HG03439 (cell line): ENCODE results near the gene TMEM138.
"Not testable (repeated sequence)": the region's sequence is repeated elsewhere in the genome, so short reads cannot be mapped to it uniquely, and the experiment has no call there.

ENCODE experiments used
- ATAC-seq: cut with Tn5 transposase; IDR thresholded peaks from one replicate; pipeline ENCODE4 v1.9.1; 2021; ENCODE audit warnings: mild to moderate bottlenecking, moderate library complexity; ENCODE audit not compliant: unreplicated experiment

The TMEM138 gene

GRCh38 chr11:61362542-61362875, 335 bp downstream of the TMEM138 start:
- ATAC-seq: peak; percentile 0

DNA sequence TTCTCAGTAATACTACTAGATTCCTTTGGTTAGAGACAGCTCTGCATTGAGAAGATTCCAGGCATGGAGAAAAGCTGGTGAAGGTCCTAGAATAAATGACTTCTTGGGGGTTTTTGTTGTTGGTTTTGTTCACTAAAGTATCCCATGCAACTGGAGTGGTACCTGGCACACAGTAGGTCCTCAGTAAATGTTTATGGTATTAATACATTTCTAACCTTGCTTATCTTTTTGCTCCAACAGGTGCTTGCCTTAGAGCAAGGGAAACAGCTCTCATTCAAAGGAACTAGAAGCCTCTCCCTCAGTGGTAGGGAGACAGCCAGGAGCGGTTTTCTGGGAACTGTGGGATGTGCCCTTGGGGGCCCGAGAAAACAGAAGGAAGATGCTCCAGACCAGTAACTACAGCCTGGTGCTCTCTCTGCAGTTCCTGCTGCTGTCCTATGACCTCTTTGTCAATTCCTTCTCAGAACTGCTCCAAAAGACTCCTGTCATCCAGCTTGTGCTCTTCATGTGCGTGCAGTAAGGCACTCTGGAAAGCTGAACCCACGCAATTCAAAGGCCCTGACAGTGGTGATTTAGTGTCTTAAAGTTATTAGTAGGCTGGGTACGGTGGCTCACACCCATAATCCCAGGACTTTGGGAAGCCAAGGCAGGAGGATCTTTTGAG, 2.0 kb downstream of the TMEM138 start:
- no peak for ATAC-seq

GRCh38 chr11:61367406-61367805, 5.2 kb downstream of the TMEM138 start:
- ATAC-seq: no peak

DNA sequence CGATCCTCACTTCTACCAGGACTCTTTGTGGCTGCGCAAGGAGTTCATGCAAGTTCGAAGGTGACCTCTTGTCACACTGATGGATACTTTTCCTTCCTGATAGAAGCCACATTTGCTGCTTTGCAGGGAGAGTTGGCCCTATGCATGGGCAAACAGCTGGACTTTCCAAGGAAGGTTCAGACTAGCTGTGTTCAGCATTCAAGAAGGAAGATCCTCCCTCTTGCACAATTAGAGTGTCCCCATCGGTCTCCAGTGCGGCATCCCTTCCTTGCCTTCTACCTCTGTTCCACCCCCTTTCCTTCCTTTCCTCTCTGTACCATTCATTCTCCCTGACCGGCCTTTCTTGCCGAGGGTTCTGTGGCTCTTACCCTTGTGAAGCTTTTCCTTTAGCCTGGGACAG, 6.5 kb downstream of the TMEM138 start:
- ATAC-seq: no peak

DNA sequence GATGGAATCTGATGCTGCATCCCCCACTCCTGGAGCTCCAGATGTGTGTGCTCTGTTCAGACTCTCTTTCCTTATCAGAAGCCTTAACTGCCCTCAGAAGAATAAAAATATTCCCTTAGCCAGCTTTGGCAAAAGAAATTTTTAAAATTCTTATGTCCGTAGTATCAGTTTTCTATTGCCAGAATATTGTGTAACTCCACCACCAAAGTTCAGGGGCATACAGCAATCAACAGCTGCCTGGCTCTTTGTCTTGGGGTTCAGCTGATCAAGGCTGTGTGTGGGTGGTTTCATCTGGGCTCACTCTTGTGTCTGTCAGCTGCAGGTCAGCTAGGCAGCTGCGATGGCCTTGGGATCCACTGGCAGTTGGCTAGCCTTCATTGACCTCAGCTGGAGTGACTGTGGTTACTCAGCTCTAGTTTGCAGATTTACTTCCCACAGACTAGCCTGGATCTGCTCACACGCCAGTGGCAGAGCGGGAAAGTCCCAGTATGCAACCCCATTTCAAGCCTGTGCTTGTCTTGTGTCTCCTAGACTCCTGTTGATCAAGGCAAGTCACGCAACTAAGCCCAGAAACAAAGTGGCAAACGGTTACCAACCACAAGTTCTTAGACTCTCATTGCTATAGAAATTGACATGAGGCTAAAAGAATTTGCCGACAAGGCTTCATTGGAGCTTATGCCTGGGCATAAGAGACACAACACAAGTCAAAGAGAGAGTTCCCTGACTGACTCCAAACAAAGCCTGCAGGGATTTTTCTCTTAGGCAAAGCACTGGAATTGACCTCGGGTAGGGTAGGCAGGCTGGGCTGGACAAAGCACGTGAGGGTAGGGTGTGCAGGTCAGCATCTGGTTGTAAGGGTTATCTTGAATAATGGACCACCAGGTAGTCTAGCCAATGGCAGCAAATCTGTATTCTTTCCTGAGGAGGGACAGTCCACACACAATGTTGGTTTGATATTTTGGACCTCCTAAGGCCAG, 7.5 kb downstream of the TMEM138 start:
- no peak for ATAC-seq

GRCh38 chr11:61370349-61371005, 8.3 kb downstream of the TMEM138 start:
- ATAC-seq: no peak

DNA sequence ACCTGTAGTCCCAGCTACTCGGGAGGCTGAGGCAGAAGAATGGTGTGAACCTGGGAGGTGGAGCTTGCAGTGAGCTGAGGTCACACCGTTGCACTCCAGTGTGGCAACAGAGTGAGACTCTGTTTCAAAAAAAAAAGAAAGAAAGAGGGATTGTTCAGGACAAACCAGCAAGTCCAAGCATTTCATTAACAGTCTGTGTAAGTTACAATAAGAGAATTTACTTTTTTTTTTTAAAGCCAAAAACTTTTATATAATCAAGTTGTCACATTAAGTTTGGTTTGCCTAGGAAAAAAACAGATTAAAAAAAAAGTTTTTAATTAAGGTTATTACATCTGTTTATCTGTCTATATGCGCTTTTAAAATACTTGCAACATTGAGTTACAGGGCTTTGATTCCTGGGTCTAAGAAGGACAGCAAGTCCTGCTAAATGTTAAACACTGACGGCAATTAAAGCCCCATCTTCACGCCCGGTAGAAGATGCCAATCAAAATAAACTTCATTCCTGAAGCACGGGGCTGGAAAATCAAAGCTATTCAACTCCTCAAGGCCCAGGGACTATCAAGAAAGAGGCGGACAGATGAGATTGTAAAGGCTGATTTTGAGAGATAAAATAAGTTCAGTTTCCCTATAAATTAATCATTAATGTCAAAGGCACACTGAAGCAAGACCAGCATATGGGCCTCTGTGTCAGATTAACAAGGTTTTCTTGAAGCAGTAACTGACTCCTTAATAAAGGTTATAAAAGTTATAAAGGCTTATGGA, 10.7 kb downstream of the TMEM138 start:
- ATAC-seq: no peak

DNA sequence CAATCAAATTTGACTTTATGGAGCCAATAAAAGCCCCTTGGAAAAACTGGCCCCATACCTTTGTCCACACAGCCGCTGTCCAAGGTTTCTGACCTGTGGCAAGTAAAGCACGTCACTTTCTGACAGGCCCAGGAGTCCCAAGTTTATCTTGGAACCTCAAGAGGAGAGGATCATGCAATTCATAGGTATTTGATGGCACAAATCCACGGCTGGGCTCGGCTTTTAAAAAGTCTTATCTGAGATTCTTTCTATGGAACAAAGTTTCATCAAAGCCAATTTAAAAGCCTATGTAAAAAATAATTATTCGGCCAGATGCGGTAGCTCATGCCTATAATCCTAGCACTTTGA, 13.6 kb downstream of the TMEM138 start:
- ATAC-seq: no peak

DNA sequence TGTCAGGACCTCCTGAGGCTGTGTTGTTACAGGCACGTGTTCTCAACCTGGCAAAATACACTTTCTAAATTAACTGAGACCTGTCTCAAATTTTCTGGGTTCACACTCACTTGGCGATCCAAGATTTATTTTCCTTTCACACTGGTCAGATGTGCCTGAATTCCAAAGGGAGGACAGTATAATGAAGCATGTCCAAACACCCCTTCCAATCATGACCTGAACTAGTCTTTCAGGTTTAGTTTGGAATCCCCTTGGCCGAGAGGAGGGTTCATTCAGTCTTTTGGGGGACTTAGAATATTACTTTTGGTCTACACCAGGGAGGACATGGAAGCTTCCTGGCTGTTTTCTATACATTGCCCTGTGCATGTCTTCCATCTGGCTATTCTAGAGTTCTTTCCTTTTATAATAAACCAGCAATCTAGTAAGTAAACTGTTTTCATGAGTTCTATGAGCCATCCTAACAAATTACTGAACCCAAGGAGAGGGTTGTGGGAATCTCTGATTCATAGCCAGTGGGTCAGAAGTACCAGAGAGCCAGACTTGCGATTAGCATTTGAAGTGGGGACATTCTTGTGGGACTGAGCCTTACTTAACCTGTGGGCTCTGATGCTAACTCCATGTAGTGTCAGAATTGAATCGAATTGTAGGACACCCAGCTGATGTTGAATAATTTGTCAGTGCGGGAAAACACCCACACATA, 15.4 kb downstream of the TMEM138 start:
- ATAC-seq: no peak

DNA sequence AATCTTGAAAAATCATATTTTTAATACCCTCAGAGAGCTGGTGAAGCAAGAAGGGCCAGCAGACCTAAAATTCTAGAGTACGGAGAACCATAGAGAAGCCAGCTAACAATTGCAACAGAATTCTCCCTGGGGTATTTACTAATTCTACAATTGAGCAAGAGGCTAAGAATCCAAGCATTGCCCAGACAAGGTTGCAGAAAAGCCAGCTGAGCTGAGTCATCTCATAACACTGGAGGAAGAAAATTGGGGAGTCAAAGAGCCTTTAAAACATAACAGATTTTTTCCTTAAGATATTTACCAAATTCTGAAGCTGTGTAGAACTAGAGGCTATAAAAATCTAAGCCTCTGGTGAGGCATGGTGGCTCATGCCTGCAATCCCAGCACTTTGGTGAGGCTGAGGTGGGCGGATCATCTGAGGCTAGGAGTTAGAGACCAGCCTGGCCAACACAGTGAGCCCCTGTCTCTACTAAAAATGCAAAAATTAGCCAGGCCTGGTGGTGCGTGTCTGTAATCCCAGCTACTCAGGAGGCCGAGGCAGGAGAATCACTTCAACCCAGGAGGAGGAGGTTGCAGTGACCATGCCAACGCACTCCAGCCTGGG, 16.6 kb downstream of the TMEM138 start:
- no peak for ATAC-seq

GRCh38 chr11:61380884-61381283, 18.7 kb downstream of the TMEM138 start:
- no peak for ATAC-seq

DNA sequence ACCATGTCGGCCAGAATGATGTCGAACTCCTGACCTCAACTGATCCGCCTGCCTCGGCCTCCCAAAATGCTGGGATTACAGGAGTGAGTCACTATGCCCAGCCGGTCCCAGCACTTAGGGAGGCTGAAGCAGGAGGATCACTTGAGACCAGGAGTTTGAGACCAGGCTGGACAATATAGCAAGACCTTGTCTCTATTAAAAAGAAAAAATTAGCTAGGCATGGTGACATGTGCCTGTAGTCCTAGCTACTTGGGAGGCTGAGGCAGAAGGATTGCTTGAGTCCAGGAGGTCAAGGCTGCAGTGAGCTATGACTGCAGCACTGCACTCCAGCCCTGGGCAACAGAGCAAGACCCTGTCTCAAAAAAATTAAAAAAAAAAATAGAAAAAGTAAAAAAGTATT, 21.7 kb downstream of the TMEM138 start:
- not testable (repeated sequence) for ATAC-seq

- ATAC-seq: no peak
These were observed 22.4 kb downstream of the TMEM138 start for GRCh38 chr11:61384271-61385242.

- ATAC-seq: no peak
These were observed 28.0 kb downstream of the TMEM138 start for GRCh38 chr11:61390161-61390560.

- no peak for ATAC-seq
These were observed 30.9 kb downstream of the TMEM138 start for GRCh38 chr11:61392981-61393595.

GRCh38 chr11:61401173-61401572, 39.0 kb downstream of the TMEM138 start:
- no peak for ATAC-seq

DNA sequence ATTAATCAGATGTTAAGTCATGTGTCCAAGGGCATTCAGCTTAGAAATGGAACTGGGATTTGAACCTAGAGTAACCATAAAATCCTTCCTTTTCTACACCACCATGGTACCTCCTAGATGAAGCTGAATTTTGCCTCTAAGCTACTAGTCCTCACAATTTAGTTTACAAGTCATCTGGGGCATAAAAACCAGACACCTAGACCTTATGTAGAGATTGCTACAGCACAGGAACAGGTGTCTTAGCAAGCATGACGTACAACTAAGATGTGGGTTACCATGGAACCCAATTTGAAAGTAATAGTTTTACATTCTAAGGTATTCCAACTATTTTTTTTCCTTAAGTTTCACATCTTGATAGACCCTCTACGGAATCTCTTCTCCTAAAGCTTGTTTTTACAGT, 39.4 kb downstream of the TMEM138 start:
- no peak for ATAC-seq

- ATAC-seq: no peak
These were observed 41.5 kb downstream of the TMEM138 start for GRCh38 chr11:61403658-61404057.

- no peak for ATAC-seq
These were observed 41.9 kb downstream of the TMEM138 start for GRCh38 chr11:61404103-61404502.
